K562 (cell line): ENCODE data around the gene CAMK1D. TPM values are rescaled to one million over a fixed set of nuclear protein-coding genes. Genes with fewer than 3 reads are reported as not detected.
"Not testable (repeated sequence)": the region's sequence is repeated elsewhere in the genome, so short reads cannot be mapped to it uniquely, and the experiment has no call there.

Experiments used
- ATAC-seq: fragments of 200-7000 bp; cut with Tn5 transposase; 3 replicates; pipeline ENCODE4 v1.9.1; 2020; ENCODE audit warnings: moderate library complexity
- BruUV-seq: library from RNA; stranded (reverse); fragments of 400-500 nt; replicated peaks from 2 replicates; lab custom pipeline; 2021; lab: Mats Ljungman, UMichigan
- CTCF ChIA-PET: fragments of 300-600 bp; formaldehyde crosslinking; extraction: SDS; loops from one replicate; lab custom pipeline; 2021; ENCODE audit warnings: low intra/inter-chr PET ratio; lab: Yijun Ruan, JAX
- POLR2A ChIA-PET: fragments of 300-600, 350-650 bp; sonication (Branson Sonifier 250); formaldehyde crosslinking; extraction: SDS; loops from one replicate; lab custom pipeline; 2021; ENCODE audit warnings: antibody characterized with exemption, inconsistent platforms; lab: Yijun Ruan, JAX
- DNase-seq, 4 experiments: peaks; one replicate each; pipeline versions ENCODE4 v3.0.0 to v3.0.0-alpha.2; 2011 to 2018; ENCODE audit warnings: low spot score in 3 of 4, mixed read lengths in 3 of 4; ENCODE audit errors: extremely low read depth in 1 of 4
- FAIRE-seq: peaks from 2 replicates; lab custom pipeline; 2011; peaks lifted over from hg19 to GRCh38; lab: Jason Lieb, UNC
- H2AFZ ChIP-seq: 2 replicates; pipeline ENCODE4 v1.6.0; 2011; ENCODE audit warnings: low read depth, low read length, control low read depth, inconsistent platforms
- H3K27ac ChIP-seq: fragments of 200-600 bp; 3 replicates; pipeline ENCODE4 v1.8.0; 2011; ENCODE audit warnings: low read depth, mild to moderate bottlenecking, control low read depth, inconsistent platforms, low read length, moderate library complexity, mixed read lengths; ENCODE audit errors: extremely low read depth
- H3K27me3 ChIP-seq, 2 experiments: fragments of 300-600 bp in 1 of 2; 2 replicates in 1 of 2; 3 replicates in 1 of 2; pipeline versions ENCODE4 v1.6.0 to v1.8.0; 2011; ENCODE audit warnings: inconsistent platforms in 2 of 2, low read length in 2 of 2, mild to moderate bottlenecking in 1 of 2, mixed read lengths in 1 of 2, moderate library complexity in 1 of 2; ENCODE audit not compliant: control insufficient read depth in 2 of 2, insufficient read depth in 2 of 2
- H3K36me3 ChIP-seq: fragments of 300-600 bp; 3 replicates; pipeline ENCODE4 v1.8.0; 2011; ENCODE audit warnings: mild to moderate bottlenecking, low read length, inconsistent platforms; ENCODE audit not compliant: control insufficient read depth, insufficient read depth
- H3K4me1 ChIP-seq, 2 experiments: fragments of 200-600 bp in 1 of 2; replicated peaks in 1 of 2; 2 replicates in 1 of 2; 3 replicates in 1 of 2; pipeline versions ENCODE4 v1.5.1 to v1.8.0; 2011; ENCODE audit warnings: inconsistent platforms in 2 of 2, low read length in 2 of 2, mild to moderate bottlenecking in 1 of 2, mixed read lengths in 1 of 2, moderate library complexity in 1 of 2; ENCODE audit not compliant: control insufficient read depth in 2 of 2, insufficient read depth in 2 of 2
- H3K4me2 ChIP-seq: 2 replicates; pipeline ENCODE4 v1.6.1; 2011; ENCODE audit warnings: low read length, control low read depth, inconsistent platforms, mixed read lengths; ENCODE audit not compliant: insufficient read depth
- H3K4me3 ChIP-seq: fragments of 200-600 bp; sonication (generic), shearing (Covaris generic); 2 replicates; pipeline ENCODE4 v1.5.1; 2016; ENCODE audit warnings: control low read depth, inconsistent platforms
- H3K79me2 ChIP-seq: fragments of 200-600 bp; 3 replicates; pipeline ENCODE4 v1.8.0; 2011; ENCODE audit warnings: low read length, inconsistent platforms; ENCODE audit not compliant: control insufficient read depth, insufficient read depth
- H3K9ac ChIP-seq, 2 experiments: 2 replicates each; pipeline versions ENCODE4 v1.6.0 to v1.6.1; 2011; ENCODE audit warnings: low read depth in 2 of 2, low read length in 2 of 2, control low read depth in 1 of 2, inconsistent platforms in 1 of 2, mild to moderate bottlenecking in 1 of 2, mixed read lengths in 1 of 2; ENCODE audit not compliant: insufficient read depth in 1 of 2
- H3K9me1 ChIP-seq: one replicate; pipeline ENCODE4 v1.6.0; 2011; ENCODE audit warnings: inconsistent platforms, mild to moderate bottlenecking, low read length, moderate library complexity; ENCODE audit not compliant: control insufficient read depth, insufficient read depth
- H3K9me3 ChIP-seq: replicated peaks from 2 replicates; pipeline ENCODE4 v1.5.1; 2011; ENCODE audit warnings: low read depth, low read length, inconsistent platforms; ENCODE audit not compliant: control insufficient read depth, insufficient read depth
- H4K20me1 ChIP-seq: replicated peaks from 2 replicates; pipeline ENCODE4 v1.6.1; 2011; ENCODE audit warnings: low read length, inconsistent platforms, mixed read lengths; ENCODE audit not compliant: control insufficient read depth, insufficient read depth
- NFIC ChIP-seq: fragments of 450-650 bp; IDR thresholded peaks from 2 replicates; pipeline ENCODE4 v1.6.1; 2017; ENCODE audit warnings: mild to moderate bottlenecking, inconsistent platforms
- WGBS: fragments of 100-300 bp; shearing (Covaris generic); methylation state at CpG from one replicate; pipeline ENCODE4 v1.1.6; 2016; ENCODE audit warnings: low coverage, mixed read lengths; ENCODE audit not compliant: insufficient coverage; ENCODE audit errors: missing lambda C conversion rate; 5-methylcytosine and 5-hydroxymethylcytosine counted together
- in situ Hi-C: fragments of 300-500 bp; cut with MboI; formaldehyde crosslinking; loops from 4 replicates; pipeline ENCODE4 v1.15.0; 2018; ENCODE audit warnings: inconsistent platforms, mixed read lengths
- intact Hi-C: fragments of 100-400 bp; cut with micrococcal nuclease; formaldehyde crosslinking; loops from 2 replicates; pipeline ENCODE4 v1.14.2; 2022
- polyA plus RNA-seq, 8 experiments: library from polyadenylated mRNA; depleted of rRNA in 4 of 8; stranded (reverse) in 5 of 8; unstranded in 3 of 8; fragments of >200 nt; fragmentation: Nextera tagmentation in 2 of 8; fragmentation: Illumina TruSeq in 1 of 8; extraction: Ambion mirVana in 2 of 8; extraction: Trizol in 1 of 8; gene quantifications; 2 replicates each; pipeline versions ENCODE4 v1.2.1 to v1.2.3, GENCODE V29; 2011 to 2014; ENCODE audit warnings: inconsistent platforms in 1 of 8, missing spikeins in 1 of 8
- total RNA-seq, 7 experiments: library from RNA; depleted of rRNA in 6 of 7; stranded (reverse); fragments of >200 nt in 6 of 7; fragmentation: Illumina TruSeq in 2 of 7; extraction: Trizol in 2 of 7; gene quantifications; 2 replicates each; pipeline versions ENCODE4 v1.2.1 to v1.2.3, GENCODE V29; 2011 to 2021; ENCODE audit warnings: low replicate concordance in 1 of 7
- TF ChIP-seq, protein P1 (sequence below): fragments of 250-450 bp; sonication (Bioruptor Pico); IDR thresholded peaks from 2 replicates; pipeline ENCODE4 v1.4.0; 2020

CAMK1D gene
- total and polyA plus RNA-seq, 9 of the 15 experiments (the other 6 are each of a cell fraction or from before 2014, with no cell fraction given): 0.12 to 0.24 (median 0.20) TPM; not detected in 5

DNA sequence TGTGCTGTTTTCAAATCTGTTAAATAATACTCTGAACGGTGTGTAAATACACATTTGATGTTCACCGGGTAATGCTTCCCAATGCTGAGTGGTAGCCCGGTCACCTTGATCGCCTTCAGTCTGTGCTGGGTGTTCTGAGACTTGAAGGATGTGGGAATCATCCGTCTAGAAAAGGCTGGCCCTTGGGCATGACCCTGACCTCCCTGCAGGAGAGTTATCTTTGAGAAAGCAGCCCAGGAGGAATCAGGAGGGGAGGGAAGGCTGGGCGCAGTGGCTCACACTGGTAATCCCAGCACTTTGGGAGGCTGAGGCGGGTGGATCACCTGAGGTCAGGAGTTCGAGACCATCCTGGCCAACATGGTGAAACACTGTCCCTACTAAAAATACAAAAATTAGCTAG lies 85.3 kb downstream of the CAMK1D start:
- FAIRE-seq, BruUV-seq, H3K4me3 ChIP-seq, H3K4me1 ChIP-seq, POLR2A ChIA-PET, H3K27ac ChIP-seq, H3K79me2 ChIP-seq, H3K4me2 ChIP-seq, H3K9me3 ChIP-seq, DNase-seq, H4K20me1 ChIP-seq, intact Hi-C loops, ATAC-seq, H3K36me3 ChIP-seq, in situ Hi-C loops, CTCF ChIA-PET, H3K9ac ChIP-seq, H3K9me1 ChIP-seq, H2AFZ ChIP-seq: not testable (repeated sequence)
- H3K27me3 ChIP-seq: peaks cover 17 to 52% of the 10 kb centered on the region in 2 experiments; a peak in 4 of 5 replicates
- WGBS: under 1% methylated on average over 8 of the region's 8 CpGs

DNA sequence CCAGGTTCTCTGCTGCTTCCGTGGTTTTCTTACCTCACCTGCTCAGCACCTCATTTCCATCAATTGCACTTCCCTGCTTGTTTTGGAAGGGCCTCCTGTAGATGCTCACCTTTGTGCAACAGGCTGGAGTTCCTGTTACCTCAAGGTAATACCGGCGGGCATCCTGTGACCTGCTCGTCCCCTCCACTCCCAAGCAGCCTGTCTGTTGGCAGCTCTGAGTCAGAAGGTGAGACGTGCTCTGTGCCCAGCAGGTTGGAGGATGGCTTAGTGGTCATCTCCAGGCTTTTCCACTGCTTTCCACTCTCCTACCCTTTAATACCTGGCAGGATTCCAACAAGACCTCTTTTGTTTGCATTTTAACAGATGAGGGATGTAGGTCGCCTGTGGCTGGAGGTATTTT lies 86.0 kb downstream of the CAMK1D start:
- H3K36me3 ChIP-seq: no peaks in the 10 kb centered on the region
- no peak overlapping the region for H3K4me3 ChIP-seq
- H3K9me3 ChIP-seq: no peaks in the 10 kb centered on the region; the same call in 1 of the 2 replicates
- H4K20me1 ChIP-seq: 0 out of 2 replicates have a peak, but pooled peaks cover 4% of the 10 kb centered on the region
- no peaks in the 10 kb centered on the region for H3K79me2 ChIP-seq
- POLR2A ChIA-PET: no interaction called here
- intact Hi-C loops (no loop called here), in situ Hi-C loops (no loop called here)
- TF ChIP-seq, protein P1, sequence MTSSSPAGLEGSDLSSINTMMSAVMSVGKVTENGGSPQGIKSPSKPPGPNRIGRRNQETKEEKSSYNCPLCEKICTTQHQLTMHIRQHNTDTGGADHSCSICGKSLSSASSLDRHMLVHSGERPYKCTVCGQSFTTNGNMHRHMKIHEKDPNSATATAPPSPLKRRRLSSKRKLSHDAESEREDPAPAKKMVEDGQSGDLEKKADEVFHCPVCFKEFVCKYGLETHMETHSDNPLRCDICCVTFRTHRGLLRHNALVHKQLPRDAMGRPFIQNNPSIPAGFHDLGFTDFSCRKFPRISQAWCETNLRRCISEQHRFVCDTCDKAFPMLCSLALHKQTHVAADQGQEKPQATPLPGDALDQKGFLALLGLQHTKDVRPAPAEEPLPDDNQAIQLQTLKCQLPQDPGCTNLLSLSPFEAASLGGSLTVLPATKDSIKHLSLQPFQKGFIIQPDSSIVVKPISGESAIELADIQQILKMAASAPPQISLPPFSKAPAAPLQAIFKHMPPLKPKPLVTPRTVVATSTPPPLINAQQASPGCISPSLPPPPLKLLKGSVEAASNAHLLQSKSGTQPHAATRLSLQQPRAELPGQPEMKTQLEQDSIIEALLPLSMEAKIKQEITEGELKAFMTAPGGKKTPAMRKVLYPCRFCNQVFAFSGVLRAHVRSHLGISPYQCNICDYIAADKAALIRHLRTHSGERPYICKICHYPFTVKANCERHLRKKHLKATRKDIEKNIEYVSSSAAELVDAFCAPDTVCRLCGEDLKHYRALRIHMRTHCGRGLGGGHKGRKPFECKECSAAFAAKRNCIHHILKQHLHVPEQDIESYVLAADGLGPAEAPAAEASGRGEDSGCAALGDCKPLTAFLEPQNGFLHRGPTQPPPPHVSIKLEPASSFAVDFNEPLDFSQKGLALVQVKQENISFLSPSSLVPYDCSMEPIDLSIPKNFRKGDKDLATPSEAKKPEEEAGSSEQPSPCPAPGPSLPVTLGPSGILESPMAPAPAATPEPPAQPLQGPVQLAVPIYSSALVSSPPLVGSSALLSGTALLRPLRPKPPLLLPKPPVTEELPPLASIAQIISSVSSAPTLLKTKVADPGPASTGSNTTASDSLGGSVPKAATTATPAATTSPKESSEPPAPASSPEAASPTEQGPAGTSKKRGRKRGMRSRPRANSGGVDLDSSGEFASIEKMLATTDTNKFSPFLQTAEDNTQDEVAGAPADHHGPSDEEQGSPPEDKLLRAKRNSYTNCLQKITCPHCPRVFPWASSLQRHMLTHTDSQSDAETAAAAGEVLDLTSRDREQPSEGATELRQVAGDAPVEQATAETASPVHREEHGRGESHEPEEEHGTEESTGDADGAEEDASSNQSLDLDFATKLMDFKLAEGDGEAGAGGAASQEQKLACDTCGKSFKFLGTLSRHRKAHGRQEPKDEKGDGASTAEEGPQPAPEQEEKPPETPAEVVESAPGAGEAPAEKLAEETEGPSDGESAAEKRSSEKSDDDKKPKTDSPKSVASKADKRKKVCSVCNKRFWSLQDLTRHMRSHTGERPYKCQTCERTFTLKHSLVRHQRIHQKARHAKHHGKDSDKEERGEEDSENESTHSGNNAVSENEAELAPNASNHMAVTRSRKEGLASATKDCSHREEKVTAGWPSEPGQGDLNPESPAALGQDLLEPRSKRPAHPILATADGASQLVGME (CRISPR knock-in tag): no peak
- TF ChIP-seq NFIC: peak; percentile 33; the same call in 1 of the 2 replicates
- DNase-seq: no peak
- WGBS: 0% methylated on average over 6 of the region's 6 CpGs
- H3K9ac ChIP-seq: no peak overlapping the region
- H3K27me3 ChIP-seq: peaks cover 17 to 45% of the 10 kb centered on the region in 2 experiments; a peak in 4 of 5 replicates
- no peak overlapping the region for H2AFZ ChIP-seq
- CTCF ChIA-PET: no interaction called here
- H3K9me1 ChIP-seq: no peaks in the 10 kb centered on the region
- no peaks in the 10 kb centered on the region for H3K4me1 ChIP-seq
- no TSS peak for BruUV-seq
- no peak overlapping the region for H3K4me2 ChIP-seq
- no peak overlapping the region for H3K27ac ChIP-seq
- ATAC-seq: no peak
- no peak for FAIRE-seq
